K562 (cell line): ENCODE measurements around the gene FAF2. TPM values are rescaled to one million over a fixed set of nuclear protein-coding genes. Genes with fewer than 3 reads are reported as not detected.

Experiments
- ATAC-seq: fragments of 200-7000 bp; cut with Tn5 transposase; 3 replicates; pipeline ENCODE4 v1.9.1; 2020; ENCODE audit warnings: moderate library complexity
- BruUV-seq: library from RNA; stranded (reverse); fragments of 400-500 nt; replicated peaks from 2 replicates; lab custom pipeline; 2021; lab: Mats Ljungman, UMichigan
- CTCF ChIA-PET: fragments of 300-600 bp; formaldehyde crosslinking; extraction: SDS; loops from one replicate; lab custom pipeline; 2021; ENCODE audit warnings: low intra/inter-chr PET ratio; lab: Yijun Ruan, JAX
- POLR2A ChIA-PET: fragments of 300-600, 350-650 bp; sonication (Branson Sonifier 250); formaldehyde crosslinking; extraction: SDS; loops from one replicate; lab custom pipeline; 2021; ENCODE audit warnings: antibody characterized with exemption, inconsistent platforms; lab: Yijun Ruan, JAX
- DNase-seq, 4 experiments: peaks; one replicate each; pipeline versions ENCODE4 v3.0.0 to v3.0.0-alpha.2; 2011 to 2018; ENCODE audit warnings: low spot score in 3 of 4, mixed read lengths in 3 of 4; ENCODE audit errors: extremely low read depth in 1 of 4
- FAIRE-seq: peaks from 2 replicates; lab custom pipeline; 2011; peaks lifted over from hg19 to GRCh38; lab: Jason Lieb, UNC
- H2AFZ ChIP-seq: 2 replicates; pipeline ENCODE4 v1.6.0; 2011; ENCODE audit warnings: low read depth, low read length, control low read depth, inconsistent platforms
- H3K27ac ChIP-seq: fragments of 200-600 bp; 3 replicates; pipeline ENCODE4 v1.8.0; 2011; ENCODE audit warnings: low read depth, mild to moderate bottlenecking, control low read depth, inconsistent platforms, low read length, moderate library complexity, mixed read lengths; ENCODE audit errors: extremely low read depth
- H3K27me3 ChIP-seq, 2 experiments: fragments of 300-600 bp in 1 of 2; 2 replicates in 1 of 2; 3 replicates in 1 of 2; pipeline versions ENCODE4 v1.6.0 to v1.8.0; 2011; ENCODE audit warnings: inconsistent platforms in 2 of 2, low read length in 2 of 2, mild to moderate bottlenecking in 1 of 2, mixed read lengths in 1 of 2, moderate library complexity in 1 of 2; ENCODE audit not compliant: control insufficient read depth in 2 of 2, insufficient read depth in 2 of 2
- H3K36me3 ChIP-seq: fragments of 300-600 bp; 3 replicates; pipeline ENCODE4 v1.8.0; 2011; ENCODE audit warnings: mild to moderate bottlenecking, low read length, inconsistent platforms; ENCODE audit not compliant: control insufficient read depth, insufficient read depth
- H3K4me1 ChIP-seq, 2 experiments: fragments of 200-600 bp in 1 of 2; replicated peaks in 1 of 2; 2 replicates in 1 of 2; 3 replicates in 1 of 2; pipeline versions ENCODE4 v1.5.1 to v1.8.0; 2011; ENCODE audit warnings: inconsistent platforms in 2 of 2, low read length in 2 of 2, mild to moderate bottlenecking in 1 of 2, mixed read lengths in 1 of 2, moderate library complexity in 1 of 2; ENCODE audit not compliant: control insufficient read depth in 2 of 2, insufficient read depth in 2 of 2
- H3K4me2 ChIP-seq: 2 replicates; pipeline ENCODE4 v1.6.1; 2011; ENCODE audit warnings: low read length, control low read depth, inconsistent platforms, mixed read lengths; ENCODE audit not compliant: insufficient read depth
- H3K4me3 ChIP-seq: fragments of 200-600 bp; sonication (generic), shearing (Covaris generic); 2 replicates; pipeline ENCODE4 v1.5.1; 2016; ENCODE audit warnings: control low read depth, inconsistent platforms
- H3K79me2 ChIP-seq: fragments of 200-600 bp; 3 replicates; pipeline ENCODE4 v1.8.0; 2011; ENCODE audit warnings: low read length, inconsistent platforms; ENCODE audit not compliant: control insufficient read depth, insufficient read depth
- H3K9ac ChIP-seq, 2 experiments: 2 replicates each; pipeline versions ENCODE4 v1.6.0 to v1.6.1; 2011; ENCODE audit warnings: low read depth in 2 of 2, low read length in 2 of 2, control low read depth in 1 of 2, inconsistent platforms in 1 of 2, mild to moderate bottlenecking in 1 of 2, mixed read lengths in 1 of 2; ENCODE audit not compliant: insufficient read depth in 1 of 2
- H3K9me1 ChIP-seq: one replicate; pipeline ENCODE4 v1.6.0; 2011; ENCODE audit warnings: inconsistent platforms, mild to moderate bottlenecking, low read length, moderate library complexity; ENCODE audit not compliant: control insufficient read depth, insufficient read depth
- H3K9me3 ChIP-seq: replicated peaks from 2 replicates; pipeline ENCODE4 v1.5.1; 2011; ENCODE audit warnings: low read depth, low read length, inconsistent platforms; ENCODE audit not compliant: control insufficient read depth, insufficient read depth
- H4K20me1 ChIP-seq: replicated peaks from 2 replicates; pipeline ENCODE4 v1.6.1; 2011; ENCODE audit warnings: low read length, inconsistent platforms, mixed read lengths; ENCODE audit not compliant: control insufficient read depth, insufficient read depth
- ERF ChIP-seq: fragments of 450-650 bp; formaldehyde crosslinking; IDR thresholded peaks from 2 replicates; pipeline ENCODE4 v1.4.0; 2020; ENCODE audit warnings: mild to moderate bottlenecking, mixed read lengths
- FOXA1 ChIP-seq: fragments of 450-650 bp; IDR thresholded peaks from 2 replicates; pipeline ENCODE4 v1.6.1; 2016; ENCODE audit warnings: mild to moderate bottlenecking, borderline replicate concordance
- HDAC8 ChIP-seq: fragments of 450-650 bp; IDR thresholded peaks from 2 replicates; pipeline ENCODE4 v1.6.1; 2016; ENCODE audit warnings: mild to moderate bottlenecking, missing genetic modification characterization, moderate library complexity, missing compliant biosample characterization
- MTA2 ChIP-seq: fragments of 450-650 bp; IDR thresholded peaks from 2 replicates; pipeline ENCODE4 v1.6.1; 2016; ENCODE audit warnings: low read depth
- MYNN ChIP-seq, 2 experiments: sonication (generic); formaldehyde crosslinking in 1 of 2; IDR thresholded peaks; 2 replicates each; pipeline versions ENCODE4 v1.5.0 to v1.6.1; 2016 to 2020; ENCODE audit warnings: antibody characterized with exemption in 1 of 2, missing genetic modification reagents in 1 of 2
- NCOA1 ChIP-seq: fragments of 450-650 bp; IDR thresholded peaks from 2 replicates; pipeline ENCODE4 v1.6.1; 2016; ENCODE audit warnings: low read depth
- SP2 ChIP-seq: IDR thresholded peaks from 2 replicates; pipeline ENCODE4 v1.6.1; 2011; ENCODE audit warnings: mild to moderate bottlenecking, low read depth, low read length, moderate library complexity; ENCODE audit not compliant: poor library complexity, severe bottlenecking; ENCODE audit errors: extremely low read depth
- TAF1 ChIP-seq: IDR thresholded peaks from 2 replicates; pipeline ENCODE4 v1.6.1; 2011; ENCODE audit warnings: mild to moderate bottlenecking, low read length, moderate library complexity; ENCODE audit not compliant: insufficient read depth, control insufficient read depth, severe bottlenecking; ENCODE audit errors: extremely low read depth
- U2AF2 ChIP-seq: fragments of 200-400 bp; formaldehyde crosslinking; optimal IDR thresholded peaks from 2 replicates; pipeline ENCODE3; 2017; ENCODE audit warnings: low read depth, mild to moderate bottlenecking, low read length
- ZC3H4 ChIP-seq: sonication (generic); formaldehyde crosslinking; IDR thresholded peaks from 2 replicates; pipeline ENCODE4 v1.9.0; 2021; ENCODE audit warnings: missing genetic modification reagents, borderline replicate concordance
- ZFP1 ChIP-seq: fragments of 450-650 bp; formaldehyde crosslinking; IDR thresholded peaks from 2 replicates; pipeline ENCODE4 v1.4.0; 2020; ENCODE audit warnings: mild to moderate bottlenecking, mixed read lengths
- ZNF174 ChIP-seq: fragments of 250-450 bp; sonication (Bioruptor Pico); IDR thresholded peaks from 2 replicates; pipeline ENCODE4 v1.4.0; 2020; ENCODE audit warnings: mild to moderate bottlenecking
- ZNF3 ChIP-seq: fragments of 250-450 bp; sonication (Bioruptor Pico); IDR thresholded peaks from 2 replicates; pipeline ENCODE4 v1.5.0; 2021; ENCODE audit warnings: mild to moderate bottlenecking, moderate library complexity
- ZNF311 ChIP-seq: fragments of 250-450 bp; sonication (Bioruptor Pico); IDR thresholded peaks from 2 replicates; pipeline ENCODE4 v1.4.0; 2020; ENCODE audit warnings: mild to moderate bottlenecking, moderate library complexity
- ZNF41 ChIP-seq: fragments of 250-450 bp; sonication (Bioruptor Pico); conservative IDR thresholded peaks from 2 replicates; pipeline ENCODE4 v1.4.0; 2020; ENCODE audit warnings: mild to moderate bottlenecking
- ZNF785 ChIP-seq: fragments of 250-450 bp; sonication (Bioruptor Pico); IDR thresholded peaks from 2 replicates; pipeline ENCODE4 v1.4.0; 2020; ENCODE audit warnings: mild to moderate bottlenecking
- WGBS: fragments of 100-300 bp; shearing (Covaris generic); methylation state at CpG from one replicate; pipeline ENCODE4 v1.1.6; 2016; ENCODE audit warnings: low coverage, mixed read lengths; ENCODE audit not compliant: insufficient coverage; ENCODE audit errors: missing lambda C conversion rate; 5-methylcytosine and 5-hydroxymethylcytosine counted together
- in situ Hi-C: fragments of 300-500 bp; cut with MboI; formaldehyde crosslinking; loops from 4 replicates; pipeline ENCODE4 v1.15.0; 2018; ENCODE audit warnings: inconsistent platforms, mixed read lengths
- intact Hi-C: fragments of 100-400 bp; cut with micrococcal nuclease; formaldehyde crosslinking; loops from 2 replicates; pipeline ENCODE4 v1.14.2; 2022
- polyA plus RNA-seq, 8 experiments: library from polyadenylated mRNA; depleted of rRNA in 4 of 8; stranded (reverse) in 5 of 8; unstranded in 3 of 8; fragments of >200 nt; fragmentation: Nextera tagmentation in 2 of 8; fragmentation: Illumina TruSeq in 1 of 8; extraction: Ambion mirVana in 2 of 8; extraction: Trizol in 1 of 8; gene quantifications; 2 replicates each; pipeline versions ENCODE4 v1.2.1 to v1.2.3, GENCODE V29; 2011 to 2014; ENCODE audit warnings: inconsistent platforms in 1 of 8, missing spikeins in 1 of 8
- total RNA-seq, 7 experiments: library from RNA; depleted of rRNA in 6 of 7; stranded (reverse); fragments of >200 nt in 6 of 7; fragmentation: Illumina TruSeq in 2 of 7; extraction: Trizol in 2 of 7; gene quantifications; 2 replicates each; pipeline versions ENCODE4 v1.2.1 to v1.2.3, GENCODE V29; 2011 to 2021; ENCODE audit warnings: low replicate concordance in 1 of 7
- TF ChIP-seq, protein P1 (sequence below): fragments of 450-650 bp; conservative IDR thresholded peaks from 2 replicates; pipeline ENCODE4 v1.6.1; 2016; ENCODE audit warnings: missing genetic modification characterization, low read depth, mild to moderate bottlenecking, control low read depth, missing compliant biosample characterization
- TF ChIP-seq, protein P2 (sequence below): sonication (generic); formaldehyde crosslinking; IDR thresholded peaks from 2 replicates; pipeline ENCODE4 v1.8.1; 2022; ENCODE audit warnings: missing genetic modification reagents
- TF ChIP-seq, protein P3 (sequence below): sonication (generic); IDR thresholded peaks from 2 replicates; pipeline ENCODE4 v1.6.1; 2016

FAF2 gene
- total and polyA plus RNA-seq, 9 of the 15 experiments (the other 6 are each of a cell fraction or from before 2014, with no cell fraction given) = 25.0 to 44.6 (median 36.1) TPM

DNA sequence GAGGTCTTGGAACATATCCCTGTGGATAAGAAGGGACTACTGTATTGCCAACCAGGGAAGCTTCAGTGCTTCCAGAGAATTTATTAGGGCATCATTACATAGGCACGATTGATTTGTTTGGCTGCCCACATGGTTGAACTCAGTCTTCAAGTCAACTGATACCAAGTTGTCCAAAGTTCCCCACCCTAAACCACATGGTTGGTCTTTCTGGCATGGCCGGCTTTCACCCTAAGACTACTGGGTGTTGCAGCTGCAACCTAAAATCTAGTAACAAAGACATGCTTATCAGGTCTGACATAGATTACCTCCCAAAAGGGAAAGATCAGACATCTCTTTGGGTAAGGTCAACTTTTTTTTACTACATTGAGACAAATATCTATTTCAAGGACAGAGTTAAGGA is 37.0 kb downstream of the FAF2 start:
- H3K9me1 ChIP-seq = no peaks in the 10 kb centered on the region
- no TSS peak for BruUV-seq
- H3K4me1 ChIP-seq = peaks cover 0 to 4% of the 10 kb centered on the region in 2 experiments; a peak in 2 of 5 replicates
- ChIA-PET POLR2A (interaction anchor here (1.0 to 1.2 kb wide), 2 partner anchors 23 to 97 kb away, joined by 3 read pairs; partner anchors contain the start of genes HIGD2A and NOP16), CTCF (no interaction called here)
- H3K27ac ChIP-seq = no peak overlapping the region
- no peak overlapping the region for H3K4me2 ChIP-seq
- no peaks in the 10 kb centered on the region for H3K9me3 ChIP-seq
- no peak overlapping the region for H2AFZ ChIP-seq
- WGBS = 56% methylated on average over 2 of the region's 2 CpGs
- DNase-seq (no peak), FAIRE-seq (no peak)
- in situ Hi-C loops = no loop called here
- peaks cover 27% of the 10 kb centered on the region for H3K79me2 ChIP-seq
- no peak overlapping the region for H3K4me3 ChIP-seq
- H3K27me3 ChIP-seq = no peaks in the 10 kb centered on the region
- H3K9ac ChIP-seq = no peak overlapping the region
- no peak for TF ChIP-seq HDAC8 (tag)
- TF ChIP-seq, protein P1, sequence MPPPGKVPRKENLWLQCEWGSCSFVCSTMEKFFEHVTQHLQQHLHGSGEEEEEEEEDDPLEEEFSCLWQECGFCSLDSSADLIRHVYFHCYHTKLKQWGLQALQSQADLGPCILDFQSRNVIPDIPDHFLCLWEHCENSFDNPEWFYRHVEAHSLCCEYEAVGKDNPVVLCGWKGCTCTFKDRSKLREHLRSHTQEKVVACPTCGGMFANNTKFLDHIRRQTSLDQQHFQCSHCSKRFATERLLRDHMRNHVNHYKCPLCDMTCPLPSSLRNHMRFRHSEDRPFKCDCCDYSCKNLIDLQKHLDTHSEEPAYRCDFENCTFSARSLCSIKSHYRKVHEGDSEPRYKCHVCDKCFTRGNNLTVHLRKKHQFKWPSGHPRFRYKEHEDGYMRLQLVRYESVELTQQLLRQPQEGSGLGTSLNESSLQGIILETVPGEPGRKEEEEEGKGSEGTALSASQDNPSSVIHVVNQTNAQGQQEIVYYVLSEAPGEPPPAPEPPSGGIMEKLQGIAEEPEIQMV (tag) = no peak
- TF ChIP-seq ZNF3 (CRISPR knock-in tag) = no peak
- TF ChIP-seq ZNF785 = no peak
- TF ChIP-seq NCOA1 = no peak
- TF ChIP-seq ZNF311 (CRISPR knock-in tag) = no peak
- TF ChIP-seq ZNF174 (CRISPR knock-in tag) = no peak
- no peak for TF ChIP-seq SP2
- no peak for TF ChIP-seq MTA2
- TF ChIP-seq ZNF41 = no peak
- no peak for TF ChIP-seq U2AF2
- no peak for TF ChIP-seq FOXA1
- TF ChIP-seq, protein P2, sequence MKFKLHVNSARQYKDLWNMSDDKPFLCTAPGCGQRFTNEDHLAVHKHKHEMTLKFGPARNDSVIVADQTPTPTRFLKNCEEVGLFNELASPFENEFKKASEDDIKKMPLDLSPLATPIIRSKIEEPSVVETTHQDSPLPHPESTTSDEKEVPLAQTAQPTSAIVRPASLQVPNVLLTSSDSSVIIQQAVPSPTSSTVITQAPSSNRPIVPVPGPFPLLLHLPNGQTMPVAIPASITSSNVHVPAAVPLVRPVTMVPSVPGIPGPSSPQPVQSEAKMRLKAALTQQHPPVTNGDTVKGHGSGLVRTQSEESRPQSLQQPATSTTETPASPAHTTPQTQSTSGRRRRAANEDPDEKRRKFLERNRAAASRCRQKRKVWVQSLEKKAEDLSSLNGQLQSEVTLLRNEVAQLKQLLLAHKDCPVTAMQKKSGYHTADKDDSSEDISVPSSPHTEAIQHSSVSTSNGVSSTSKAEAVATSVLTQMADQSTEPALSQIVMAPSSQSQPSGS (CRISPR knock-in tag) = no peak
- TF ChIP-seq, protein P3, sequence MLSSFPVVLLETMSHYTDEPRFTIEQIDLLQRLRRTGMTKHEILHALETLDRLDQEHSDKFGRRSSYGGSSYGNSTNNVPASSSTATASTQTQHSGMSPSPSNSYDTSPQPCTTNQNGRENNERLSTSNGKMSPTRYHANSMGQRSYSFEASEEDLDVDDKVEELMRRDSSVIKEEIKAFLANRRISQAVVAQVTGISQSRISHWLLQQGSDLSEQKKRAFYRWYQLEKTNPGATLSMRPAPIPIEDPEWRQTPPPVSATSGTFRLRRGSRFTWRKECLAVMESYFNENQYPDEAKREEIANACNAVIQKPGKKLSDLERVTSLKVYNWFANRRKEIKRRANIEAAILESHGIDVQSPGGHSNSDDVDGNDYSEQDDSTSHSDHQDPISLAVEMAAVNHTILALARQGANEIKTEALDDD = no peak
- TF ChIP-seq ZFP1 (CRISPR knock-in tag) = no peak
- TF ChIP-seq ZC3H4 (CRISPR knock-in tag) = no peak
- no peak for TF ChIP-seq MYNN (IDR thresholded peaks at IDR 0.05)
- no peak for TF ChIP-seq MYNN (CRISPR knock-in tag; IDR thresholded peaks at IDR 0.05)
- no peak for TF ChIP-seq ERF
- no peak for TF ChIP-seq TAF1
- TF ChIP-seq, all 486 proteins: peak for 0
- intact Hi-C loops = loop anchor here (10.0 kb wide), 1 partner anchor 70 kb away; the partner anchor contains the start of gene CLTB
- Histone ChIP-seq H4K20me1 (no peaks in the 10 kb centered on the region), H3K36me3 (peaks cover 71% of the 10 kb centered on the region)
- ATAC-seq = no peak
